PC-9 (cell line): Measurements from ENCODE around the gene MAP3K5.

ENCODE experiments used
- CTCF ChIP-seq: fragments of 200-600 bp; sonication (generic); conservative IDR thresholded peaks from 2 replicates; pipeline ENCODE4 v1.6.1; 2017; ENCODE audit warnings: mixed run types, antibody characterized with exemption, mild to moderate bottlenecking, moderate library complexity
- EZH2 ChIP-seq: fragments of 200-600 bp; sonication (generic); IDR thresholded peaks from 2 replicates; pipeline ENCODE4 v1.8.0; 2017; ENCODE audit warnings: antibody characterized with exemption, low read depth

- TF ChIP-seq CTCF (no peak), EZH2 (no peak)
These were observed 81.3 kb downstream of the MAP3K5 start for GRCh38 chr6:136710877-136711552.
